Mesendoderm (in vitro differentiated cells): ENCODE measurements around the gene MRPS7.

Experiments
- DNase-seq: peaks from one replicate; pipeline ENCODE4 v3.0.0; 2013
- H2AK5ac ChIP-seq: 2 replicates; pipeline ENCODE4 v1.6.1; 2013; ENCODE audit warnings: low read length, inconsistent platforms
- H2BK120ac ChIP-seq: 2 replicates; pipeline ENCODE4 v1.6.1; 2013; ENCODE audit warnings: low read depth, mild to moderate bottlenecking, low read length, moderate library complexity, mixed read lengths
- H2BK15ac ChIP-seq: replicated peaks from 2 replicates; pipeline ENCODE4 v1.6.1; 2013; ENCODE audit warnings: low read depth, mild to moderate bottlenecking, moderate library complexity
- H2BK5ac ChIP-seq: 2 replicates; pipeline ENCODE4 v1.6.1; 2013; ENCODE audit warnings: low read length, inconsistent platforms
- H3K18ac ChIP-seq: 2 replicates; pipeline ENCODE4 v1.6.1; 2013; ENCODE audit warnings: mild to moderate bottlenecking, low read length, mixed read lengths
- H3K23ac ChIP-seq: one replicate; pipeline ENCODE4 v1.6.1; 2013; ENCODE audit warnings: low read length
- H3K27ac ChIP-seq: 2 replicates; pipeline ENCODE4 v1.5.1; 2013; ENCODE audit warnings: low read depth, mild to moderate bottlenecking, inconsistent platforms, low read length, moderate library complexity
- H3K27me3 ChIP-seq: 2 replicates; pipeline ENCODE4 v1.6.1; 2013; ENCODE audit warnings: low read length, control low read depth, mild to moderate bottlenecking, inconsistent platforms; ENCODE audit not compliant: insufficient read depth, poor library complexity
- H3K36me3 ChIP-seq: 2 replicates; pipeline ENCODE4 v1.6.1; 2013; ENCODE audit warnings: low read length, inconsistent platforms; ENCODE audit not compliant: control insufficient read depth, insufficient read depth
- H3K4ac ChIP-seq: one replicate; pipeline ENCODE4 v1.6.1; 2013; ENCODE audit warnings: low read depth, mild to moderate bottlenecking, low read length, moderate library complexity
- H3K4me1 ChIP-seq: 2 replicates; pipeline ENCODE4 v1.6.1; 2013; ENCODE audit warnings: low read depth, low read length, inconsistent platforms; ENCODE audit not compliant: control insufficient read depth
- H3K4me2 ChIP-seq: 2 replicates; pipeline ENCODE4 v1.6.1; 2013; ENCODE audit warnings: low read length
- H3K4me3 ChIP-seq: 2 replicates; pipeline ENCODE4 v1.5.1; 2013; ENCODE audit warnings: mild to moderate bottlenecking, low read length
- H3K56ac ChIP-seq: one replicate; pipeline ENCODE4 v1.6.1; 2013; ENCODE audit warnings: low read length
- H3K79me1 ChIP-seq: 2 replicates; pipeline ENCODE4 v1.6.1; 2013; ENCODE audit warnings: low read length, inconsistent platforms
- H3K79me2 ChIP-seq: 2 replicates; pipeline ENCODE4 v1.6.1; 2013; ENCODE audit warnings: mild to moderate bottlenecking, low read length; ENCODE audit not compliant: control insufficient read depth, insufficient read depth
- H3K9ac ChIP-seq: 2 replicates; pipeline ENCODE4 v1.6.1; 2013; ENCODE audit warnings: low read length, inconsistent platforms
- H4K5ac ChIP-seq: one replicate; pipeline ENCODE4 v1.6.1; 2013; ENCODE audit warnings: low read length
- H4K8ac ChIP-seq: one replicate; pipeline ENCODE4 v1.6.1; 2013; ENCODE audit warnings: low read depth, mild to moderate bottlenecking, control low read depth, low read length, moderate library complexity
- WGBS: extraction: QIAGEN DNeasy Blood & Tissue Kit; methylation state at CpG from one replicate; pipeline ENCODE4 v1.1.7; 2013; ENCODE audit warnings: low lambda C conversion rate, missing lambda C conversion rate; ENCODE audit not compliant: insufficient coverage; ENCODE audit errors: extremely low coverage; 5-methylcytosine and 5-hydroxymethylcytosine counted together

The MRPS7 gene

GRCh38 chr17:75244133-75244866 is 17.4 kb upstream of the MRPS7 start:
- Histone ChIP-seq H3K4me1 (no peaks in the 10 kb centered on the region), H3K79me2 (peaks cover under 1% of the 10 kb centered on the region), H3K4me3 (no peak overlapping the region), H3K27me3 (no peaks in the 10 kb centered on the region), H3K4ac (no peak overlapping the region), H3K36me3 (peaks cover 1% of the 10 kb centered on the region), H3K79me1 (peaks cover under 1% of the 10 kb centered on the region), H2BK5ac (no peak overlapping the region), H2AK5ac (no peak overlapping the region), H3K27ac (no peak overlapping the region), H3K23ac (no peak overlapping the region), H2BK15ac (no peak overlapping the region), H3K18ac (no peak overlapping the region), H2BK120ac (no peak overlapping the region), H4K8ac (no peak overlapping the region), H3K9ac (no peak overlapping the region), H3K4me2 (no peak overlapping the region), H4K5ac (no peak overlapping the region), H3K56ac (no peak overlapping the region)
- no peak for DNase-seq
- WGBS = no CpG with 5 or more reads among the region's 22 CpGs

GRCh38 chr17:75245011-75245410 is 16.7 kb upstream of the MRPS7 start:
- peaks cover 1% of the 10 kb centered on the region for H3K36me3 ChIP-seq
- no peak overlapping the region for H3K23ac ChIP-seq
- no peak overlapping the region for H4K8ac ChIP-seq
- H3K4ac ChIP-seq = no peak overlapping the region
- WGBS = no CpG with 5 or more reads among the region's 6 CpGs
- H4K5ac ChIP-seq = no peak overlapping the region
- no peak overlapping the region for H3K18ac ChIP-seq
- H3K9ac ChIP-seq = no peak overlapping the region
- DNase-seq = no peak
- H3K27ac ChIP-seq = no peak overlapping the region
- no peak overlapping the region for H2AK5ac ChIP-seq
- no peak overlapping the region for H2BK5ac ChIP-seq
- no peak overlapping the region for H2BK15ac ChIP-seq
- H3K79me2 ChIP-seq = peaks cover 5% of the 10 kb centered on the region
- H3K4me1 ChIP-seq = no peaks in the 10 kb centered on the region
- no peak overlapping the region for H3K4me3 ChIP-seq
- no peak overlapping the region for H3K56ac ChIP-seq
- no peak overlapping the region for H2BK120ac ChIP-seq
- no peak overlapping the region for H3K4me2 ChIP-seq
- no peaks in the 10 kb centered on the region for H3K27me3 ChIP-seq
- H3K79me1 ChIP-seq = peaks cover 5% of the 10 kb centered on the region

- no peak overlapping the region for H3K4me3 ChIP-seq
- no peak overlapping the region for H3K23ac ChIP-seq
- H3K79me1 ChIP-seq = peaks cover 8% of the 10 kb centered on the region
- no peak overlapping the region for H3K9ac ChIP-seq
- no peak overlapping the region for H2AK5ac ChIP-seq
- H2BK15ac ChIP-seq = no peak overlapping the region
- no peak overlapping the region for H3K4ac ChIP-seq
- no peak overlapping the region for H2BK120ac ChIP-seq
- H3K18ac ChIP-seq = no peak overlapping the region
- H3K36me3 ChIP-seq = peaks cover 1% of the 10 kb centered on the region
- no peak overlapping the region for H2BK5ac ChIP-seq
- no peak overlapping the region for H3K27ac ChIP-seq
- no peak for DNase-seq
- H3K4me2 ChIP-seq = no peak overlapping the region
- H3K56ac ChIP-seq = no peak overlapping the region
- no CpG with 5 or more reads among the region's 12 CpGs for WGBS
- peaks cover 5% of the 10 kb centered on the region for H3K79me2 ChIP-seq
- no peaks in the 10 kb centered on the region for H3K27me3 ChIP-seq
- no peaks in the 10 kb centered on the region for H3K4me1 ChIP-seq
- H4K5ac ChIP-seq = no peak overlapping the region
- no peak overlapping the region for H4K8ac ChIP-seq
These were observed 15.3 kb upstream of the MRPS7 start for GRCh38 chr17:75246404-75246803.

GRCh38 chr17:75249564-75249963 is 12.1 kb upstream of the MRPS7 start:
- Histone ChIP-seq H2BK15ac (no peak overlapping the region), H3K4me1 (no peaks in the 10 kb centered on the region), H3K4me2 (no peak overlapping the region), H3K9ac (no peak overlapping the region), H3K79me1 (peaks cover 9% of the 10 kb centered on the region), H2BK120ac (no peak overlapping the region), H3K4ac (no peak overlapping the region), H3K23ac (no peak overlapping the region), H3K36me3 (no peaks in the 10 kb centered on the region), H4K5ac (no peak overlapping the region), H4K8ac (no peak overlapping the region), H2AK5ac (no peak overlapping the region), H3K18ac (no peak overlapping the region), H3K27me3 (no peaks in the 10 kb centered on the region), H3K27ac (no peak overlapping the region), H2BK5ac (no peak overlapping the region), H3K4me3 (no peak overlapping the region), H3K79me2 (peaks cover 6% of the 10 kb centered on the region), H3K56ac (no peak overlapping the region)
- no peak for DNase-seq
- WGBS = no CpG with 5 or more reads among the region's 4 CpGs

GRCh38 chr17:75250009-75250471 is 11.6 kb upstream of the MRPS7 start:
- H3K18ac ChIP-seq = no peak overlapping the region
- no peak overlapping the region for H2AK5ac ChIP-seq
- no peak overlapping the region for H3K4me2 ChIP-seq
- no peak overlapping the region for H3K56ac ChIP-seq
- H3K23ac ChIP-seq = no peak overlapping the region
- H3K4me1 ChIP-seq = no peaks in the 10 kb centered on the region
- H4K5ac ChIP-seq = no peak overlapping the region
- H3K9ac ChIP-seq = no peak overlapping the region
- H3K79me2 ChIP-seq = peaks cover 6% of the 10 kb centered on the region
- H3K27me3 ChIP-seq = no peaks in the 10 kb centered on the region
- no peak overlapping the region for H2BK120ac ChIP-seq
- no peak overlapping the region for H3K4ac ChIP-seq
- no peaks in the 10 kb centered on the region for H3K36me3 ChIP-seq
- no peak for DNase-seq
- H3K79me1 ChIP-seq = peaks cover 9% of the 10 kb centered on the region
- H2BK5ac ChIP-seq = no peak overlapping the region
- H3K4me3 ChIP-seq = no peak overlapping the region
- no peak overlapping the region for H2BK15ac ChIP-seq
- no peak overlapping the region for H4K8ac ChIP-seq
- no peak overlapping the region for H3K27ac ChIP-seq
- WGBS = no CpG with 5 or more reads among the region's 11 CpGs
